HepG2 (cell line): ENCODE results near the gene DNAL4. TPM values are rescaled to one million over a fixed set of nuclear protein-coding genes. Genes with fewer than 3 reads are reported as not detected.

ENCODE experiments used
- ATAC-seq: fragments of 200-7000 bp; cut with Tn5 transposase; 3 replicates; pipeline ENCODE4 v1.9.1; 2020; ENCODE audit warnings: mild to moderate bottlenecking, moderate library complexity
- BruUV-seq: library from RNA; stranded (reverse); fragments of 400-500 nt; replicated peaks from 2 replicates; lab custom pipeline; 2021; lab: Mats Ljungman, UMichigan
- CTCF ChIA-PET: fragments of 300-600 bp; formaldehyde crosslinking; extraction: SDS; loops from one replicate; lab custom pipeline; 2021; ENCODE audit warnings: low total read pairs, inconsistent platforms, low intra/inter-chr PET ratio; lab: Yijun Ruan, JAX
- POLR2A ChIA-PET: fragments of 350-600 bp; sonication (Branson Sonifier 250); formaldehyde crosslinking; loops from one replicate; lab custom pipeline; 2020; ENCODE audit warnings: antibody characterized with exemption, inconsistent platforms; lab: Yijun Ruan, JAX
- DNase-seq: peaks from one replicate; pipeline ENCODE4 v3.0.0-alpha.2; 2015; ENCODE audit warnings: low spot score
- FAIRE-seq: peaks from 3 replicates; lab custom pipeline; 2011; peaks lifted over from hg19 to GRCh38; lab: Jason Lieb, UNC
- H2AFZ ChIP-seq: one replicate; pipeline ENCODE4 v1.6.1; 2011; ENCODE audit warnings: low read length, inconsistent platforms
- H3K27ac ChIP-seq: fragments of 300-600 bp; 3 replicates; pipeline ENCODE4 v1.8.0; 2011; ENCODE audit warnings: mixed run types, mild to moderate bottlenecking, mixed read lengths, low read length, inconsistent platforms; ENCODE audit not compliant: insufficient read depth; ENCODE audit errors: extremely low read length
- H3K27me3 ChIP-seq, 2 experiments: fragments of 200-600 bp in 1 of 2; 2 replicates in 1 of 2; 3 replicates in 1 of 2; pipeline versions ENCODE4 v1.6.0 to v1.8.0; 2011; ENCODE audit warnings: low read length in 2 of 2, mild to moderate bottlenecking in 2 of 2, moderate library complexity in 2 of 2, inconsistent platforms in 1 of 2; ENCODE audit not compliant: insufficient read depth in 2 of 2, control insufficient read depth in 1 of 2
- H3K36me3 ChIP-seq, 2 experiments: fragments of 200-600 bp in 1 of 2; replicated peaks in 1 of 2; 2 replicates in 1 of 2; 3 replicates in 1 of 2; pipeline versions ENCODE4 v1.5.1 to v1.8.0; 2011; ENCODE audit warnings: low read length in 2 of 2, inconsistent platforms in 1 of 2; ENCODE audit not compliant: insufficient read depth in 2 of 2, control insufficient read depth in 1 of 2
- H3K4me1 ChIP-seq: 2 replicates; pipeline ENCODE4 v1.5.1; 2012; ENCODE audit warnings: low read length, inconsistent platforms; ENCODE audit not compliant: insufficient read depth
- H3K4me2 ChIP-seq: 2 replicates; pipeline ENCODE4 v1.6.0; 2011; ENCODE audit warnings: low read depth, low read length, inconsistent platforms
- H3K4me3 ChIP-seq, 3 experiments: fragments of 200-600 bp in 1 of 3; sonication (generic), shearing (Covaris generic) in 1 of 3; replicated peaks in 1 of 3; 2 replicates each; pipeline ENCODE4 v1.5.1; 2011 to 2016; ENCODE audit warnings: low read length in 3 of 3, inconsistent platforms in 2 of 3, low read depth in 2 of 3, mild to moderate bottlenecking in 2 of 3, control low read depth in 1 of 3, mixed read lengths in 1 of 3; ENCODE audit not compliant: insufficient read depth in 1 of 3
- H3K79me2 ChIP-seq: one replicate; pipeline ENCODE4 v1.6.1; 2011; ENCODE audit warnings: low read length, inconsistent platforms; ENCODE audit not compliant: insufficient read depth
- H3K9ac ChIP-seq: 2 replicates; pipeline ENCODE4 v1.6.0; 2011; ENCODE audit warnings: mild to moderate bottlenecking, low read depth, low read length, inconsistent platforms; ENCODE audit not compliant: insufficient read depth
- H3K9me3 ChIP-seq: 2 replicates; pipeline ENCODE4 v1.5.1; 2012; ENCODE audit warnings: mild to moderate bottlenecking, low read length
- H4K20me1 ChIP-seq: 2 replicates; pipeline ENCODE4 v1.6.0; 2011; ENCODE audit warnings: inconsistent platforms, mild to moderate bottlenecking, low read length, moderate library complexity; ENCODE audit not compliant: insufficient read depth
- ARID3A ChIP-seq: IDR thresholded peaks from 2 replicates; pipeline ENCODE4 v1.6.1; 2012; ENCODE audit warnings: low read depth, low read length, improper control_type of control experiment
- ATF1 ChIP-seq: IDR thresholded peaks from 2 replicates; pipeline ENCODE4 v1.6.1; 2016; ENCODE audit warnings: mild to moderate bottlenecking, control low read depth
- CAMTA2 ChIP-seq: sonication (generic); formaldehyde crosslinking; IDR thresholded peaks from 2 replicates; pipeline ENCODE4 v1.4.0; 2020; ENCODE audit warnings: mild to moderate bottlenecking, missing genetic modification reagents, borderline replicate concordance
- ESRRA ChIP-seq: sonication (generic); formaldehyde crosslinking; IDR thresholded peaks from 2 replicates; pipeline ENCODE4 v1.5.1; 2020; ENCODE audit warnings: mild to moderate bottlenecking, low read depth, missing genetic modification reagents
- GMEB2 ChIP-seq: IDR thresholded peaks from 2 replicates; pipeline ENCODE4 v1.6.1; 2016; ENCODE audit warnings: missing biosample characterization, missing genetic modification reagents, low read depth
- HNRNPH1 ChIP-seq: fragments of 200-400 bp; formaldehyde crosslinking; optimal IDR thresholded peaks from 2 replicates; pipeline ENCODE3; 2017; ENCODE audit warnings: mild to moderate bottlenecking, low read depth, low read length
- IRX3 ChIP-seq: sonication (generic); formaldehyde crosslinking; IDR thresholded peaks from 2 replicates; pipeline ENCODE4 v1.8.1; 2023; ENCODE audit warnings: mild to moderate bottlenecking, low read depth, missing genetic modification reagents, borderline replicate concordance
- MBNL3 ChIP-seq: fragments of 250-450 bp; sonication (Bioruptor Pico); conservative IDR thresholded peaks from 2 replicates; pipeline ENCODE4 v1.8.0; 2022; ENCODE audit warnings: mild to moderate bottlenecking, inconsistent platforms
- MTF1 ChIP-seq: sonication (generic); formaldehyde crosslinking; IDR thresholded peaks from 2 replicates; pipeline ENCODE4 v1.5.0; 2020; ENCODE audit warnings: missing genetic modification reagents
- PHF20 ChIP-seq: sonication (generic); formaldehyde crosslinking; IDR thresholded peaks from 2 replicates; pipeline ENCODE4 v1.5.0; 2020; ENCODE audit warnings: mild to moderate bottlenecking, missing genetic modification reagents
- RFX5 ChIP-seq: IDR thresholded peaks from 2 replicates; pipeline ENCODE4 v1.6.1; 2011; ENCODE audit warnings: low read depth, low read length, improper control_type of control experiment
- RFXANK ChIP-seq: IDR thresholded peaks from 2 replicates; pipeline ENCODE4 v1.6.1; 2016
- RORA ChIP-seq: sonication (generic); formaldehyde crosslinking; IDR thresholded peaks from 2 replicates; pipeline ENCODE4 v1.5.0; 2020; ENCODE audit warnings: mild to moderate bottlenecking, missing genetic modification reagents, moderate library complexity
- STAG1 ChIP-seq: sonication (generic); formaldehyde crosslinking; IDR thresholded peaks from 2 replicates; pipeline ENCODE4 v1.4.0; 2020; ENCODE audit warnings: missing genetic modification reagents
- ZNF10 ChIP-seq: sonication (generic); formaldehyde crosslinking; IDR thresholded peaks from 2 replicates; pipeline ENCODE4 v1.4.0; 2020; ENCODE audit warnings: mild to moderate bottlenecking, low read depth, missing genetic modification reagents, borderline replicate concordance
- ZNF567 ChIP-seq: sonication (generic); formaldehyde crosslinking; IDR thresholded peaks from 2 replicates; pipeline ENCODE4 v1.8.1; 2023; ENCODE audit warnings: mild to moderate bottlenecking, missing genetic modification reagents, borderline replicate concordance
- ZNF841 ChIP-seq: sonication (generic); formaldehyde crosslinking; IDR thresholded peaks from 2 replicates; pipeline ENCODE4 v1.8.1; 2023; ENCODE audit warnings: missing genetic modification reagents, borderline replicate concordance
- WGBS: methylation state at CpG from one replicate; pipeline ENCODE4 v1.1.6; 2017; ENCODE audit warnings: low lambda C conversion rate; 5-methylcytosine and 5-hydroxymethylcytosine counted together
- in situ Hi-C: cut with HindIII; loops from 2 replicates; pipeline ENCODE4 v1.10.0; 2017; ENCODE audit warnings: low pct_unique_long_range_greater_than_20kb; ENCODE audit not compliant: extremely low pct_ligation_motif_present
- intact Hi-C: fragments of 100-400 bp; cut with micrococcal nuclease; formaldehyde crosslinking; loops from one replicate; pipeline ENCODE4 v1.10.0; 2022; ENCODE audit not compliant: unreplicated experiment
- polyA plus RNA-seq, 8 experiments: library from polyadenylated mRNA; depleted of rRNA in 3 of 8; stranded (reverse) in 7 of 8; unstranded in 1 of 8; fragments of >200 nt; fragmentation: Illumina TruSeq in 4 of 8; extraction: Trizol in 4 of 8; gene quantifications; 2 replicates each; pipeline versions ENCODE4 v1.2.1 to v1.2.3, GENCODE V29; 2011 to 2016; ENCODE audit warnings: low read depth in 4 of 8, missing spikeins in 1 of 8, mixed read lengths in 1 of 8; ENCODE audit not compliant: insufficient read depth in 1 of 8
- total RNA-seq, 5 experiments: library from RNA; depleted of rRNA; stranded (reverse); fragments of >200 nt; fragmentation: Illumina TruSeq; extraction: Trizol; gene quantifications; 2 replicates each; pipeline ENCODE4 v1.2.3, GENCODE V29; 2016; ENCODE audit warnings: low read depth in 1 of 5
- TF ChIP-seq, protein P1 (sequence below): sonication (generic); formaldehyde crosslinking; IDR thresholded peaks from 2 replicates; pipeline ENCODE4 v1.4.0; 2020; ENCODE audit warnings: missing genetic modification reagents
- TF ChIP-seq, protein P2 (sequence below): sonication (generic); formaldehyde crosslinking; IDR thresholded peaks from 2 replicates; pipeline ENCODE4 v1.5.0; 2020; ENCODE audit warnings: missing genetic modification reagents

Gene DNAL4
- total and polyA plus RNA-seq, 2 of the 13 experiments (the other 11 are each of a cell fraction or from before 2014, with no cell fraction given), result 8.0 to 10.7 TPM

DNA sequence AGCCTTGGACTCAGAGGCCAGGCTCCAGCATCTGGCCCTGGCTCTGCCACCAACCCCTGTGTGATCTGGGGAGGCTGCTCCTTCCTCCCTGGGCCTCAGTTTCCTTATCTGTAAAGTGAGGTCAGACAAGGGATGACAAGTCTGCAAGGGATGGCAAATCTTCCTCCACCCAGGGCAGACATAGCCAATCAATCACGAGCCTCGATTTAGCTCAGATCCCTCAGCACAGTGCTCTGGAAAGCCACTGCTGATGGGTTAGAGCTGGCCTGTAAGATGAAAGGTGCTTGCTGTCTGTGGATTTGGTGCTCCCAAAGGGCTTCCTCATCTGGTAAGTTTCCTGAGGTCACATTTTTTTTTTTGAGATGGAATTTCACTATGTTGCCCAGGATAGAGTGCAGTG lies 29.7 kb upstream of the DNAL4 start:
- no peaks in the 10 kb centered on the region for H3K9me3 ChIP-seq
- intact Hi-C loops, result no loop called here
- no peak overlapping the region for H3K4me3 ChIP-seq
- TF ChIP-seq STAG1, result no peak
- TF ChIP-seq ESRRA (CRISPR knock-in tag), result no peak
- no peak for TF ChIP-seq MTF1 (CRISPR knock-in tag)
- TF ChIP-seq MBNL3 (CRISPR knock-in tag), result no peak
- no peak for TF ChIP-seq ZNF10 (CRISPR knock-in tag)
- TF ChIP-seq IRX3 (CRISPR knock-in tag), result no peak
- no peak for TF ChIP-seq ZNF567 (CRISPR knock-in tag)
- TF ChIP-seq RFXANK (CRISPR knock-in tag), result no peak
- no peak for TF ChIP-seq RFX5
- TF ChIP-seq, protein P1, sequence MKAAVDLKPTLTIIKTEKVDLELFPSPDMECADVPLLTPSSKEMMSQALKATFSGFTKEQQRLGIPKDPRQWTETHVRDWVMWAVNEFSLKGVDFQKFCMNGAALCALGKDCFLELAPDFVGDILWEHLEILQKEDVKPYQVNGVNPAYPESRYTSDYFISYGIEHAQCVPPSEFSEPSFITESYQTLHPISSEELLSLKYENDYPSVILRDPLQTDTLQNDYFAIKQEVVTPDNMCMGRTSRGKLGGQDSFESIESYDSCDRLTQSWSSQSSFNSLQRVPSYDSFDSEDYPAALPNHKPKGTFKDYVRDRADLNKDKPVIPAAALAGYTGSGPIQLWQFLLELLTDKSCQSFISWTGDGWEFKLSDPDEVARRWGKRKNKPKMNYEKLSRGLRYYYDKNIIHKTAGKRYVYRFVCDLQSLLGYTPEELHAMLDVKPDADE (CRISPR knock-in tag), result no peak
- no peak for TF ChIP-seq ARID3A
- no peak for TF ChIP-seq PHF20 (CRISPR knock-in tag)
- no peak for TF ChIP-seq HNRNPH1
- no peak for TF ChIP-seq CAMTA2 (CRISPR knock-in tag)
- no peak for TF ChIP-seq GMEB2 (CRISPR knock-in tag)
- TF ChIP-seq RORA (CRISPR knock-in tag), result no peak
- TF ChIP-seq ATF1 (CRISPR knock-in tag), result no peak
- TF ChIP-seq, protein P2, sequence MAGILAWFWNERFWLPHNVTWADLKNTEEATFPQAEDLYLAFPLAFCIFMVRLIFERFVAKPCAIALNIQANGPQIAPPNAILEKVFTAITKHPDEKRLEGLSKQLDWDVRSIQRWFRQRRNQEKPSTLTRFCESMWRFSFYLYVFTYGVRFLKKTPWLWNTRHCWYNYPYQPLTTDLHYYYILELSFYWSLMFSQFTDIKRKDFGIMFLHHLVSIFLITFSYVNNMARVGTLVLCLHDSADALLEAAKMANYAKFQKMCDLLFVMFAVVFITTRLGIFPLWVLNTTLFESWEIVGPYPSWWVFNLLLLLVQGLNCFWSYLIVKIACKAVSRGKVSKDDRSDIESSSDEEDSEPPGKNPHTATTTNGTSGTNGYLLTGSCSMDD (CRISPR knock-in tag), result no peak
- TF ChIP-seq ZNF841 (CRISPR knock-in tag), result no peak
- DNase-seq, result no peak
- BruUV-seq, result no TSS peak
- no peaks in the 10 kb centered on the region for H3K27me3 ChIP-seq
- POLR2A ChIA-PET, result no interaction called here
- no peak for ATAC-seq
- H2AFZ ChIP-seq, result no peak overlapping the region
- 64% methylated on average over 2 of the region's 2 CpGs for WGBS
- CTCF ChIA-PET, result no interaction called here
- no peaks in the 10 kb centered on the region for H3K36me3 ChIP-seq
- H3K4me1 ChIP-seq, result no peaks in the 10 kb centered on the region
- in situ Hi-C loops, result no loop called here
- no peak for FAIRE-seq
- H3K79me2 ChIP-seq, result no peaks in the 10 kb centered on the region
- H4K20me1 ChIP-seq, result no peaks in the 10 kb centered on the region
- no peak overlapping the region for H3K9ac ChIP-seq
- no peak overlapping the region for H3K27ac ChIP-seq
- H3K4me2 ChIP-seq, result no peak overlapping the region
